Kasumi-1 (cell line): ENCODE results near the gene XPO6.
"Not testable (repeated sequence)": the region's sequence is repeated elsewhere in the genome, so short reads cannot be mapped to it uniquely, and the experiment has no call there.

Experiments used
- DNase-seq, 2 experiments: peaks; one replicate each; lab custom pipeline; 2025; lab: John Stamatoyannopoulos, UW

The XPO6 gene, protein sequence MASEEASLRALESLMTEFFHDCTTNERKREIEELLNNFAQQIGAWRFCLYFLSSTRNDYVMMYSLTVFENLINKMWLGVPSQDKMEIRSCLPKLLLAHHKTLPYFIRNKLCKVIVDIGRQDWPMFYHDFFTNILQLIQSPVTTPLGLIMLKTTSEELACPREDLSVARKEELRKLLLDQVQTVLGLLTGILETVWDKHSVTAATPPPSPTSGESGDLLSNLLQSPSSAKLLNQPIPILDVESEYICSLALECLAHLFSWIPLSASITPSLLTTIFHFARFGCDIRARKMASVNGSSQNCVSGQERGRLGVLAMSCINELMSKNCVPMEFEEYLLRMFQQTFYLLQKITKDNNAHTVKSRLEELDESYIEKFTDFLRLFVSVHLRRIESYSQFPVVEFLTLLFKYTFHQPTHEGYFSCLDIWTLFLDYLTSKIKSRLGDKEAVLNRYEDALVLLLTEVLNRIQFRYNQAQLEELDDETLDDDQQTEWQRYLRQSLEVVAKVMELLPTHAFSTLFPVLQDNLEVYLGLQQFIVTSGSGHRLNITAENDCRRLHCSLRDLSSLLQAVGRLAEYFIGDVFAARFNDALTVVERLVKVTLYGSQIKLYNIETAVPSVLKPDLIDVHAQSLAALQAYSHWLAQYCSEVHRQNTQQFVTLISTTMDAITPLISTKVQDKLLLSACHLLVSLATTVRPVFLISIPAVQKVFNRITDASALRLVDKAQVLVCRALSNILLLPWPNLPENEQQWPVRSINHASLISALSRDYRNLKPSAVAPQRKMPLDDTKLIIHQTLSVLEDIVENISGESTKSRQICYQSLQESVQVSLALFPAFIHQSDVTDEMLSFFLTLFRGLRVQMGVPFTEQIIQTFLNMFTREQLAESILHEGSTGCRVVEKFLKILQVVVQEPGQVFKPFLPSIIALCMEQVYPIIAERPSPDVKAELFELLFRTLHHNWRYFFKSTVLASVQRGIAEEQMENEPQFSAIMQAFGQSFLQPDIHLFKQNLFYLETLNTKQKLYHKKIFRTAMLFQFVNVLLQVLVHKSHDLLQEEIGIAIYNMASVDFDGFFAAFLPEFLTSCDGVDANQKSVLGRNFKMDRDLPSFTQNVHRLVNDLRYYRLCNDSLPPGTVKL

DNA sequence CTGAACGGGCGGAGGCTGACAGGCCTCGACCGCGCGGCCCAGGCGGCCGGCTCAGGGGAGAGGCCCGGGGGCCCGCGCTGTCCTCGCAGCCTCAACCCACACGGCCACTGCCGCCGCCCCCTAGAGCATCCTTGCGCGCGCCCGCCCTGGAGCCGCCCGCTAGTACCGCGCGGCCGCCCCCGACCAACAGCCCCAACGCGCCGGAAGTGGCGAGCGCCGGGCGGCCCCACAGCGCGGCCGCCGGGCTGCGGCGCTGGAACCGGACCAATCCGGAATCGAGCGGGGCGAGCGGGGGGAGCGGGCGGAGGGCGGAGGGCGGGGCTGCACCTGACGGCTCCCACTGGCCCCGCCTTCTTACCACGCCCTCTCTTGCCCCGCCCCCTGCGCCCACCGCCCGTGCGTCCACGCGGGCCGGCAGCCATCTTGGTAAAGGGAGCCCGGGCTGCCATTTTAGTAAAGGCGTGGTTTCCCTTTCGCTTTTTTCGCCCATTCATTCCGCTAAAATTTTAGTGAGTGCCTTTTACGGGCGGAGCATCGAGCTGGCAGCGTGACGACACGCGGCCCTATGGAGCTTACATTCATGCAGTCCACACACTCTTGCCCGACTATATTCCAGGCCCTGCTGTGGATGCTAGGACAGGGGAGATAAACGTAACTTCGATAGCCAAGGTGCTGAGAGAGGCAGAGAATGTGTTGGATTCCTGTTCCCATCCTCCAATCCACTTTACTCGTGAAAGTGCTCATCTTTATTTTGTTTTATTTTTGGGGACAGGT is at the start of gene XPO6:
XPO6 (minus strand) TSS at position 208 of the 774 bp plus-strand sequence. CDS start 597 bp downstream, outside the sequence.
- peak; percentile 43 to 73 for DNase-seq

DNA sequence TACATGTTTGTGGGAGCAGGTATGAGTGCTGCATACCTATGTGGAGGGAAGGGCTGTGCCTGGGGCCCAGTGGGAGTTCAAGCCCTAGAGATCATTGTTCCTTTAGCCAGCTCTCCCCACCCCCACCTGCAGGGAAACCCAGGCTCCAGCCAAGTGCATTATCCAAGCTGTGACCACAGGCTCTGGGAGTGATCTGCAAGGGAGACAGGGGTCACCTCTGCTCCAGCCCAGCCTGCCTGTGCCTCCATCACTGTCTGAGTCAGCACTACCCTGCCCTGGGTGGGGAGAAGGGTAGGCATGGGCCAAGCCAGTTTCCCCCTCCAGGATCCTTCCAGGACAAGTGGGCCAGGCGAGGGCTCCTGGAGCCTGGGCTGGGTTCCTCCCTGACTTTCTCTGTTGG is 48.4 kb upstream of the XPO6 start:
- no peak for DNase-seq

DNA sequence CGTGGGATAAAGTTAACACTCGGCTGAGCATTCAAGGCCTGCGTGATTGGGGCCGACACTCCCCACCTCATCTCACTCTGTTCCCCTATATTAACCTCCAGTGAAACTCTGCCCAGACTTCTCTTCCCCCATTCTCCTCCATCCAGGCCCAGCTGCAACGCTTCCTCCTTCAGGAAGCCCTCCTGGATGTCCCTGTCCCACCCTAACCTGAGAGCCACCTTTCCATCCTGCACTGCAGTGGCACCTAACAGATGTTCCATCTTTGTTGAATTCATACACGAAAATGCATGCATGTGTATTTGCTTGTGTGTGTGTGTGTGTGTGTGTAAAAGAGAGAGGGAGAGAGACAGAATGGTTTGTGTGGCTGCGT is 48.0 kb upstream of the XPO6 start:
- DNase-seq, result no peak

DNA sequence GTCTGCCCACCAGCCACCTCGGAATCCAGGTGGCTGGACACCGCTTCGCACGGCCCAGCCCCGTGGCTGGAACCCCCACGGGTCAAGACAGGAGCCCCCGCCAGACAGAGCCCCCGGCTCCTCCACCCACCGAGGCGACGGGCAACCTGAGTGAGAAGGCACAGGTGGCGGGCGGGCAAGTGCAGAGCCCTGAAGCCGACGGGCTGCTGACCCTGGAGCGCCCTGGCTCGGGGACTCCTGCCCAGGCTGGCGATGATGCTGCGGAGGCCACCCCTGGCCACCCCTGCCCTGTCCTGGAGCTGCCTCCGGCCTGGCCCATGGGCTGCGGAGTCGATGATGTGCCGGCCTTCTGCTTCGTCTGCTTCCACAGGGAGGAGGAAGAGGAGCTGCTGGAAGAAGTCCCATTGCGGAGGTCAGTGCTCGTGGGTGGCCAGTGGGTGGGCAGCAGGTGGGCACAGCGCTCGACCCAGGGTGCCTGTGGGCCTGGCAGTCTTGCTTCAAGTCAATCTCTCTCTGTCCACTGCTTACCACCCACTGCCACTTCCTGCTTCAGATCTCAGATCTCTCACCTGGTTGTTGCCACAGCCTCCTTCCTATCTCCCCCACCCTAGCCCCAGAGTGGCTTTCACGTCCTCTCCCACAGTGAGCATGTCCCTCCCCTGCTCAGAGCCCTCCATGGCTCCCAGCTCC is 47.5 kb upstream of the XPO6 start:
- DNase-seq, result no peak

DNA sequence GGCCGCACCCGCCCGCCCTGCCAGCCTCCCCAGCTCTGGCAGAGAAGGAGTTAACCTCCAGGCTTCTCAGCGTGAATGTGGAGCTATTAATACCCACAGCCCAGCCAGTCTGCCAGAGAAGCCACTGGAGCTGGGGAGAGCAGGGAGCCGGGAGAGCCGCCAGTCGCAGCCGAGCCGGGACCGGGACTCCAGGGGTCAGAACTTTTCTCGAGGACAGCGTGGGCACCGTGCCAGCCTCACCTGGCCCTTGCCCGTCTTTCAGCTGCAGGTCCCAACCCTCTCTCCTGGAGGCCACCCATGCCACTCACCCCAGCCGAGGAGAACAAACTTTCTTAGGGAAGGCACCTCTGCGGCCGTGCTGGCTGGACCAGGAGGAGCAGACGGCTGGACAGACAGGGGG is 46.8 kb upstream of the XPO6 start:
- DNase-seq, result no peak

DNA sequence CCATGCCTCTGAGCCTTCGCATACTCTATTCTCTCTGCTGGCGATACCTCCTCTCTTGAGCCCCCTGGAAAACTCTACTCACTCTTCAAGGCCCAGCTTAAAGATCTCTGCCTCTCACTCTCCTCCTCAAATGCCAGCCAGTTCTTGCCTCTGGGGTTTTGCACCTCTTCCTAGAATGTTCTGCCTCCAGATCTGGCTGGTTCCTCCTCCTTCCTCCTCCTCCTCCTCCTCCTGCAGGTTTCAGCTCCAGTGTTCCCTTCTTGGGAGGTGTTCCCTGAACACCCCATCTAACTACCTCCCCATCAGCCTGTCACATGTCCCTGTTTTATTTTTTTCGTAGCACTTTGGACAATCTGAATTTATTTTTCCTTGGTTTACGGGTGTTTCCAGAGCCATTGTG is 45.5 kb upstream of the XPO6 start:
- DNase-seq, result no peak

DNA sequence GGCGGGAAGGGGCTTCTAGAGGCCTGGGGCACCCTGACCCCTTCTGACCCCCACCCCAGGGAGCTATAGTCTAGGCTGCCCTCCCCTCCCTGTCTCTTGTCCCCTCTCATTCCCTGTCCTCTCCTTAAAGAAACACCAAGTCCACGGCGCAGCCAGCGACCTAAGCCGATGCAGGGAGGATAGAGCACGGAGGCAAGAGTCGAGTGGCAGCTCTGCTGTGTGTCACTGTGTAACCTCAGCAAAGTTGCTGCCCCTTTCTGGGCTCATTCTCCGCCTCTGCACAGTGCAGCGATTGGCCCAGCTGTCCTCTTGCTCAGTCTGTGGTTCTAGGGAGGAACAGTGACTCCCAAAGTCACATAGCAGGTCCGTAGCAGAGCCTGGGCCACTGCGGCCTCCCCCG is 44.1 kb upstream of the XPO6 start:
- no peak for DNase-seq

DNA sequence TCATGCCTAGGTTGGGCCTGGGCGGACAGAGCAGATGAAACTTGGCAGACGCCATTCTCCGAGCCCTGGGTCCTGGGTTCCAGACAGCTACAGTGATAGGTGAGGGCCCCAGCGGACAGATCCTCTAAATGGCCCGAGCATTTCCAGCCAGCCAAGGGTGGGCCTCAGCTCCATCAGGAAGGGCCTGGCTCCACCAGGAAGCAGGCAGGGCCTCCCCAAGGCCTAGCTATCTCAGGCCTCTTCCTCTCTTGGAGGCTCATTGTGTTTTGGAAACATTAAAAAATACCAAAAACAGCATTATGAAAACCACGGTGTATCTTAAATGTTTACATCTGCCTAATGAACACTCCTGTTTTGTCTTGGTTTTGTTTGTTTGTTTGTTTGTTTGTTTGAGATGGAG is 42.4 kb upstream of the XPO6 start:
- no peak for DNase-seq

DNA sequence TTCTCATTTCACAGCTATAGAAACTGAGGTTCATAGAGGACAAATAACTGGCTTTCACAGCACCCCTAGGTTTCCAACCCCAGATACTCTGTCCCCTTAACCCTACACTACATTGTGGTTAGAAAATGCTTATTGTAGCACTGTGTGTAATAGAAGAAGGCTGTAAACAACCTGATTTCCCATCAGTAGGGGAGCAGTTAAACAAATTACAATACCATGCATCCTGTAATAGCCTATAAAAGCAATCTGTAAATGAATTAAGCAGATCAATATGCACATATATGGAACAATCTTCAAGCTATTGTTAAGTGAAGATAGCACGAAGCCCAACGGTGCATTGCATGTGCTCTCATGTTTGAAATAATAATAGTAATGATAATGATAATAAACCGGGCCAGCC is 39.2 kb upstream of the XPO6 start:
- DNase-seq, result no peak

DNA sequence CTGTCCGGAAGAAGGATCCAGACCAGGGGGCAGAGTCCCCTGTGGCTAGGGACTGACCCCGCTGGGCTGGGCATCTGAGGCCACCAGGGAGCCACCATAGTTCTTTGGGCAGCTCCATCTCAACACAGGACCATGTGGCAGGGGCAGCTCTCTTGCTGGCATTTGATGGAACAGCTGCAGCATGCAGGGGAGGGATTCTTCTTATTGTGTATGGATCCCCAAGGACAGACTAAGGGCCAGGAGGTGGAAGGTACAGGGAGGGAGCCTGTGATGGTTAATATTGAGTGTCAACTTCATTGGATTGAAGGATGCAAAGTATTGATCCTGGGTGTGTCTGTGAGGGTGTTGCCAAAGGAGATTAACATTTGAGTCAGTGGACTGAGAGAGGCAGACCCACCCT is 37.7 kb upstream of the XPO6 start:
- not testable (repeated sequence) for DNase-seq

DNA sequence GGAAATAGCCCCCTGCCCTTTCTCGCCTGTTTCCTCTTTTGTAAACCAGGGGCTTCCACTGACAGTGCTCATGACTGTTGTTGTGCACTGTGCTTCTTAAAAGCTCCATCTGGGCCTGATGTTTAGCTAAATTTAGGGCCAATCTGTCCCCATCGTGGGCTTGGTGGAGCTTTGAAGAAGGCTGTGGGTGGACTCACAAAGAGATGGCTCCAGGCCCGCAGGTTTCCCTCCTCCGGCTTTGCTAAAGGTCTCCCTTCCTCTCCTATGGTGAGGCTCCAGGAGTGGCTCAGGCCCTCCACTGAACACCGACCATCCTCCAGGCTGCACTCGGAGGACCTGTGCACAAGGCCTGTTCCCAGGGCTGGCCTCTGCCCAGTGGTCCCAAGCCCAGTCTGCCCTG is 30.2 kb upstream of the XPO6 start:
- no peak for DNase-seq

DNA sequence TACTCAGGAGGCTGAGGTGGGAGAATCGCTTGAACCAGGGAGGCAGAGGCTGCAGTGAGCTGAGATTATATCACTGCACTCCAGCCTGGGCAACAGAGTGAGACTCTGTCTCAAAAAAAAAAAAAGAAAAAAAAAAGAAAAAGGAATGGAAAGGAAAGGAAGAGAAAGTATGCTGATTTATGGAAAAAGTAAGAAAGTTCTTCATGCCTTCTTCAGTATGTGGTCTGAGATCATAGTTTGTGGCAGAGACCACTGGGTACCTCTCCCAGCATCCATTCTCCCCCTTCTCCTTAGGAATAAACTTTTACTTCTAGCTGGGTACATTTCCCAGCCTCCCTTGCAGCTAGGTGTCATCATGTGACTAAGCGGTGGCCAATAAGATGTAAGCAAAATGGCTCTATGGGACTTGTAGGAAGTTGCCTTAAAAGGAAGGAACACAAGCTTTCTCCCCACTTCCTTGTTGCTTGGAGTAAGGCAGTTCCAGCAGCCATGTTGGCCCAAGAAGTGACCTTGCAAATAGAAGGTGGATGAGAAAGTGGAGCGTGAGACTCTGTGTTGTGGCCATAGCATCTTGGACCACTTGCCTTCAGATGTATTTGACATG is 26.1 kb upstream of the XPO6 start:
- DNase-seq, result no peak

DNA sequence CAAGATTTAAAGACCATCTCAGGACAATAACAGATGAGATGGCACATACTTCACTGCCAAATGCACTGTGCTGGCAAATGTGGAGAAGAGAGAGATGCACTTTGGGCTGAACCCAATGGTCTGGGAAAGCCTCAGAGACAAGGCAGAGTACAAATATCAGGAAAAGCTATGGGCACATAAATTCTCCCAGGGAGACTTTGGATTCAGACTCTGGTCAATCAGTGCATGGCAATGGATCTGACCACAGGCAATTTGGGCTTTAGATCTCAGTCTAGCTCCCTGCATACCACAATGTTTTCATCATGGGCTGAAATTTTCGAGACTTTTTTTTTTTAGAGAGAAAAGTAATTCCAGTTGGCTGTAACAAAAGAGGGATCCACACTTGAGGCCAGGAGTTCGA is 20.0 kb upstream of the XPO6 start:
- DNase-seq, result no peak

DNA sequence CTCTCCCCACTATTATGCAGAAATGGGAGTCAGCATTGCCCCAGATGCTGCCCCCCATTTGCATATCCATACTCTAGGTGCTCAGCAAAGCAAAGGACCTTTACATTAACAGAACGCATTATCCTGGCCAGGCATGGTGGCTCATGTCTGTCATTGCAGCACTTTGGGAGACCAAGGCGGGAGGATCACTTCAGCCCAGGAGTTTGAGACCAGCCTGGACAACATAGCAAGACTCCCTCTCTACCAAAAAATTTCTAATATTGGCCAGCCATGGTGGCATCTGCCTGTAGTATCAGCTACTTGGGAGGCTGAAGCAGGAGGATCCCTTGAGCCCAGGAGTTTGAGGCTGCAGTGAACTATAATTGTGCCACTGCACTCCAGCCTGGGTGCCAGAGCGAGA is 12.1 kb upstream of the XPO6 start:
- not testable (repeated sequence) for DNase-seq

DNA sequence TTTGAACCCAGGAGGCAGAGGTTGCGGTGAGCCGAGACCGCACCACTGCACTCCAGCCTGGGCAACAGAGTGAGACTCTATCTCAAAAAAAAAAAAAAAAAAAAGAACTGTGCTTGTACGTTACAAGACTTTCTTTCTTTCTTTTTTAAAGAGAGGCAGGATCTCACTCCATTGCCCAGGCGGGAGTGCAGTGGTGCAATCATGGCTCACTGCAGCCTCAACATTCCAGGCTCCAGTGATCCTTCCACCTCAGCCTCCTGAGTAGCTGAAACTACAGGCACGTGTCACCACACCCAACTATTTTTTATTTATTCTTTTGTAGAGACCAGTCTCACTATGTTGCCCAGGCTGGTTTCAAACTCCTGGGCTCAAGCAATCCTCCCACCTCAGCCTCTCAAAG is 8.0 kb upstream of the XPO6 start:
- not testable (repeated sequence) for DNase-seq

DNA sequence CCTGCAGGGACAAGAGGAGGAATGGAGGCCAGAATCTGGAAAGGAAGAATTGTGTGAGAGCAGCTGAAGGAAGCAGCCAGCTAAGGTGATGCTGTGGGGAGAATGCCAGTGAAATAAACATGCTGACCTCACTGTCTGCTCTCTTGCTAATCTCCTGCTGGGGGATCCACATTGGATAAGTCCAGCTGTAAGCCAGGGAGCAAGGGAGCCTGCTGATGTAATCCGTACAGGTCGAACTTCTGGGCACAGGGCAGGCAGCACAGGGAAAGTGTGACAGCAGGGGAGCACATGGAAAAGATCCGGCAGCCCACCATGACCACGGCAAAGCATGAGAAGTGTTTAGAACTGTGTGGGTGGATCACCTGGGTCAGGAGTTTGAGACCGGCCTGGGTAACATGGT is 7.5 kb upstream of the XPO6 start:
- DNase-seq, result no peak

DNA sequence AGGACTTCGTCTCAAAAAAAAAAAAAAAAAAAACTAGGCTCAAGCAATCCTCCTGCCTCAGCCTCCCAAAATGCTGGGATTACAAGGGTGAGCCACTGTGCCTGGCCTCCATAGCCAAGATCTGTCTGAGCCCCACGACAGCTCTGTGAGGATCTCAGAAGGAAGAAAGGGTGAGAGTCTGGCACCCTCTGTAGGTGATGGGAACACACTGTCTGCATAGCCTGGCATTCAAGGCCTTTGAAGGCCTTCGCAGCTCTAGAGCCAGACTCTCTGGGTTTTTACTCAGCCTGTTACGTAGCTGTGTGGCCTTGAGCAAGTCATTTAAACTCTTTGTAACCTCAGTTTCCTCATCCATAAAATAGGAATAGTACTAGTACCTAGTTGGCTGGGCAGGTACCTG is 6.3 kb upstream of the XPO6 start:
- peak; percentile 12 to 31 for DNase-seq

DNA sequence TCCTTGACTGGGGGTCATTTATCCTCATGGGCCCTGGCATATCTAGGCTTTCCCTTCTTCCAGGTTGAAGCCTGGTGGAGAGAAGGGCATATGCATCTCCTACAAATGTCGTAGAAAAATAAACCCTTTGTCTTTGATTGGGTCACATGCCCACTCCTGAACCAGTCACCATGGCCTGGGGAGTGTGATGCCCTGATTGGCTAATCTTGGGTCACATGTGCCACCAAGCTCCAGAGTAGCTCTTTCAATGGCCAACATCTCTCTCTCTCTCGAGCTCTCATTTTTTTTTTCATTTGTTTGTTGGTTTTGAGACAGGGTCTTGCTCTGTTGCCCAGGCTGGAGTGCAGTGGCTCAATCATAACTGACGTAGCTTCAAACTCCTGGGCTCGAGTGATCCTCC is 5.6 kb upstream of the XPO6 start:
- DNase-seq, result no peak

DNA sequence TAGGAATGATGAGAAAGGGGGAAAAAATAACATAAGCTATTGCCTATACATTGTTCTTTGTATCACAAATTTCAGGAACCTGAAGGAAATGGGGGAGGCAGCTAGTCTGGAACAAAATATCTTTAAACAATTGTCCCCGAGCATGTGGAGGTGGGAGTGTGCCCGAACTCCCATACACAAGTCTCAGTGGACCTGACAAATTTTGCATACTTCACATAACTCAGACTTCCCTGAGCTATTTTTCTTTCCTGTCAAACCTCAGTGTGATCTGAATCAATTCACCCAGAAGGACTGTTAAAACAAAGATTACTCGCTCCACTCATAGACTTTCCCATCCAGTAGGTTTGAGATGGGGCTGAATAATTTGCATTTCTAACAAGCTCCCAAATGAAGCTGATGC is 1.6 kb upstream of the XPO6 start:
- DNase-seq, result no peak

DNA sequence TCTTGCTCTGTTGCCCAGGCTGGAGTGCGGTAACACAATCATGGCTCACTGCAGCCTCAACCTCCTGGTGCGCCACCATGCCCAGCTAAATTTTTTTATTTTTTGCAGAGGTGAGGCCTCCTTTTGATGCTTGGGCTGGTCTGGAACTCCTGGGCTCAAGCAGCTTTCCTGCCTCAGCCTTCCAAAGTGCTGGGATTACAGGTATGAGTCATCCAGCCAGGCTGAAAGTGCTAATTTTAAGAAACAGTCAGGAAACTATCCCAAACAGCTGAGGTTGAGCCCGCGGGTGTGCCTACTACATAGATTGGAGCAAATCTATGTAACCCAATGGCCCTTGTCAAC is 738 bp upstream of the XPO6 start:
- no peak for DNase-seq

DNA sequence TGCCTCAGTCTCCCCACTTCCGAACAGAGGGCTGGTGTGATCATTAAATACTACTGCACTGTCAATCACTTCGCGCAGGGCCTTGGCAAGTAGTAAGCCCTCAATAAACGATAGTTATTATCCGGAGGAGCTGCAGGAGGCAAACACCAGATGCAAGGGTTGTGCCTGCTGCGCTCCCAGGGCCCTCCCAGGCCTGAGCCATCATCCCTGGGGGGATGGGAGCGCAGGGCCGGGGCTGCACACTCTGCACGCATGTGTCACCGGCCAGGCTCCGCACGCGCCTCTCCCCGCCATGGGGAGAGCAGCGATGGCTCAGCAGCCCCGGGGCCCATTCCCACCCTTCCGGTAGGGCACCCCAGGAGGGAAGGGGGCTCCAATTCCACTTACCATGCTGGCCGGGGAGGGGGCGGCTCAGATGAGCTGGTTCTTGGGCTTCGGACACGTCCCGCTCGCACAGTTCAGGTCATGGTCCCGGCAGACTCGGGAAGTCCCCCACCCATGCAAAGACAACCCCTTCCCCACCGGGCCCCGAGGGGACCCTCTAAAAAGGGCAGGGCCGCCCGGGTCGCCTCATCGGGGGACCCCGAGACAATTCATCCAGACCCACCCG is 681 bp downstream of the XPO6 start:
- DNase-seq, result peak in 1 of 2 experiments; percentile 5
